ENCODE data around the gene SEPTIN1.
A peak's percentile ranks its signal among the peaks of the same experiment; 100 is the strongest.

Gene SEPTIN1

DNA sequence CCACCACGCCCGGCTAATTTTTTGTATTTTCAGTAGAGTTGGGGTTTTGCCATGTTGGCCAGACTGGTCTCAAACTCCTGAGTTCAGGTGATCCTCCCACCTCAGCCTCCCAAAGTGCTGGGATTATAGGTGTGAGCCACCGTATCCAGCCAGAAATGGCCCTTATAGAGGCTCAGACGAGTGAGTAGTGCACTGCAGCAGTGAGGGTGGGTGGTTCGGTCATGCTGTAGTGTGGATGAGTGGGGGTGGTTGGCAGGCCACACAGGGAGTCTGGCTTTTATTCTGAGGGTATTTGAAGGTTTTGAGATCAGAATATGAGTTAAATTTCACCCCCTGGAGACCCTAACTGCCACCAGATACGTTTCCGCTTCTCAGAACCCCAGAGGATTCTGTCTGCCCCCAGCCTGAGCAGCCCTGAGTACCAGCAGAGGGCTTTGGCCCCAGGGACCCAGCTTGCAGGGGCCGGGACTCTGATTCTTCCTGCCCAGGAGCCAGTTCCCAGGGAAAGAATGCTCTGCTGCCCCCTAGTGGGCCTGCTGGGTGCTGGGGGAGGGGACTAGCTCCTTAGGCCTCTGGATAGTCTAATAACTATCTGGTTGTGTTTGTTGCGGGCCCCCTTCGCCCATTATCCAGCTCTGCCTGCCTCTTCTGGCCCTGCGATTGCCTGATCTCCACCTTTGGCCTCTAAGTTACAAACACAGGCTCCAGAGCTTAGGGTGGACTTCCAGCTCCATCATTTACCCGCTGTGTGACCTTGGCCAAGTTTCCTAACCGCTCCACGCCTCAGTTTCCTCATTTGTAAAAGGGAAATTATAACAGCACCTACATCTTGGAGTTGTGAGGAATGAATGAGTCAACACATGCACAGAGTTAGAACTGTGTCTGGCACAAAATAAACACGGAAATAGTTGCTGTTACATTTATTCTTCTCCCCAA is 27.0 kb upstream of the SEPTIN1 start (continued):
- peak; percentile 84; the same call in 1 of the 2 replicates for TF ChIP-seq ZNF184 (tag by site-specific recombination; IDR thresholded peaks at IDR 0.05)
- TF ChIP-seq, protein P1, sequence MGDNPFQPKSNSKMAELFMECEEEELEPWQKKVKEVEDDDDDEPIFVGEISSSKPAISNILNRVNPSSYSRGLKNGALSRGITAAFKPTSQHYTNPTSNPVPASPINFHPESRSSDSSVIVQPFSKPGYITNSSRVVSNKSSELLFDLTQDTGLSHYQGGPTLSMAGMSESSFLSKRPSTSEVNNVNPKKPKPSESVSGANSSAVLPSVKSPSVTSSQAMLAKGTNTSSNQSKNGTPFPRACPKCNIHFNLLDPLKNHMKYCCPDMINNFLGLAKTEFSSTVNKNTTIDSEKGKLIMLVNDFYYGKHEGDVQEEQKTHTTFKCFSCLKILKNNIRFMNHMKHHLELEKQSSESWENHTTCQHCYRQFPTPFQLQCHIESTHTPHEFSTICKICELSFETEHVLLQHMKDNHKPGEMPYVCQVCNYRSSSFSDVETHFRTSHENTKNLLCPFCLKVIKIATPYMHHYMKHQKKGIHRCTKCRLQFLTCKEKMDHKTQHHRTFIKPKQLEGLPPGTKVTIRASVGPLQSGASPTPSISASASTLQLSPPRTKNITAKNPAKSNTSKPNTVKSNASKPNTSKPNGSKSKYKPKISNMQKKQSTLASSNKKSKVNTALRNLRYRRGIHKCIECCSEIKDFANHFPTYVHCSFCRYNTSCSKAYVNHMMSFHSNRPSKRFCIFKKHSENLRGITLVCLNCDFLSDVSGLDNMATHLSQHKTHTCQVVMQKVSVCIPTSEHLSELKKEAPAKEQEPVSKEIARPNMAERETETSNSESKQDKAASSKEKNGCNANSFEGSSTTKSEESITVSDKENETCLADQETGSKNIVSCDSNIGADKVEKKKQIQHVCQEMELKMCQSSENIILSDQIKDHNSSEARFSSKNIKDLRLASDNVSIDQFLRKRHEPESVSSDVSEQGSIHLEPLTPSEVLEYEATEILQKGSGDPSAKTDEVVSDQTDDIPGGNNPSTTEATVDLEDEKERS (tag by site-specific recombination; IDR thresholded peaks at IDR 0.05) = no peak
- no peak for TF ChIP-seq ZNF544 (tag by site-specific recombination; IDR thresholded peaks at IDR 0.05)
- TF ChIP-seq ZNF843 (tag by site-specific recombination; IDR thresholded peaks at IDR 0.05) = no peak
- TF ChIP-seq ZNF23 (tag by site-specific recombination; IDR thresholded peaks at IDR 0.05; ENCODE audit: borderline replicate concordance) = no peak
- no peak for TF ChIP-seq ZNF221 (tag by site-specific recombination; IDR thresholded peaks at IDR 0.05; ENCODE audit: borderline replicate concordance)
- TF ChIP-seq ZNF174 (tag by site-specific recombination; IDR thresholded peaks at IDR 0.05) = no peak
- TF ChIP-seq ZNF394 (tag by site-specific recombination; IDR thresholded peaks at IDR 0.05; ENCODE audit: borderline replicate concordance) = 0 out of 2 replicates have a peak, but pooled peaks have one; percentile 17
- TF ChIP-seq ZNF701 (tag by site-specific recombination; IDR thresholded peaks at IDR 0.05) = no peak
- TF ChIP-seq, protein P2, sequence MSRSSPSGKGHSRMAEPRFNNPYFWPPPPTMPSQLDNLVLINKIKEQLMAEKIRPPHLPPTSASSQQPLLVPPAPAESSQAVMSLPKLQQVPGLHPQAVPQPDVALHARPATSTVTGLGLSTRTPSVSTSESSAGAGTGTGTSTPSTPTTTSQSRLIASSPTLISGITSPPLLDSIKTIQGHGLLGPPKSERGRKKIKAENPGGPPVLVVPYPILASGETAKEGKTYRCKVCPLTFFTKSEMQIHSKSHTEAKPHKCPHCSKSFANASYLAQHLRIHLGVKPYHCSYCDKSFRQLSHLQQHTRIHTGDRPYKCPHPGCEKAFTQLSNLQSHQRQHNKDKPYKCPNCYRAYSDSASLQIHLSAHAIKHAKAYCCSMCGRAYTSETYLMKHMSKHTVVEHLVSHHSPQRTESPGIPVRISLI (tag by site-specific recombination; IDR thresholded peaks at IDR 0.05) = no peak
- no peak; the same call in 1 of the 2 replicates for TF ChIP-seq ZIC2 (tag by site-specific recombination; IDR thresholded peaks at IDR 0.05)
- TF ChIP-seq ZNF274 (IDR thresholded peaks at IDR 0.05; ENCODE audit: low read length) = no peak
- no peak for TF ChIP-seq ZNF274 (tag by site-specific recombination; IDR thresholded peaks at IDR 0.05; ENCODE audit: borderline replicate concordance)
- TF ChIP-seq ZNF416 (tag by site-specific recombination; IDR thresholded peaks at IDR 0.05) = no peak
- no peak for TF ChIP-seq ZNF138 (tag by site-specific recombination; IDR thresholded peaks at IDR 0.05; ENCODE audit: borderline replicate concordance)
- TF ChIP-seq, protein P3, sequence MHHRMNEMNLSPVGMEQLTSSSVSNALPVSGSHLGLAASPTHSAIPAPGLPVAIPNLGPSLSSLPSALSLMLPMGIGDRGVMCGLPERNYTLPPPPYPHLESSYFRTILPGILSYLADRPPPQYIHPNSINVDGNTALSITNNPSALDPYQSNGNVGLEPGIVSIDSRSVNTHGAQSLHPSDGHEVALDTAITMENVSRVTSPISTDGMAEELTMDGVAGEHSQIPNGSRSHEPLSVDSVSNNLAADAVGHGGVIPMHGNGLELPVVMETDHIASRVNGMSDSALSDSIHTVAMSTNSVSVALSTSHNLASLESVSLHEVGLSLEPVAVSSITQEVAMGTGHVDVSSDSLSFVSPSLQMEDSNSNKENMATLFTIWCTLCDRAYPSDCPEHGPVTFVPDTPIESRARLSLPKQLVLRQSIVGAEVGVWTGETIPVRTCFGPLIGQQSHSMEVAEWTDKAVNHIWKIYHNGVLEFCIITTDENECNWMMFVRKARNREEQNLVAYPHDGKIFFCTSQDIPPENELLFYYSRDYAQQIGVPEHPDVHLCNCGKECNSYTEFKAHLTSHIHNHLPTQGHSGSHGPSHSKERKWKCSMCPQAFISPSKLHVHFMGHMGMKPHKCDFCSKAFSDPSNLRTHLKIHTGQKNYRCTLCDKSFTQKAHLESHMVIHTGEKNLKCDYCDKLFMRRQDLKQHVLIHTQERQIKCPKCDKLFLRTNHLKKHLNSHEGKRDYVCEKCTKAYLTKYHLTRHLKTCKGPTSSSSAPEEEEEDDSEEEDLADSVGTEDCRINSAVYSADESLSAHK (tag by site-specific recombination; IDR thresholded peaks at IDR 0.05) = no peak
- peak; percentile 68 for TF ChIP-seq EGR2 (tag by site-specific recombination; IDR thresholded peaks at IDR 0.05; ENCODE audit: low read depth)
- 0 out of 2 replicates have a peak, but pooled peaks have one; percentile 29 for TF ChIP-seq REPIN1 (tag by site-specific recombination; IDR thresholded peaks at IDR 0.05; ENCODE audit: low read depth)
- TF ChIP-seq, protein P4, sequence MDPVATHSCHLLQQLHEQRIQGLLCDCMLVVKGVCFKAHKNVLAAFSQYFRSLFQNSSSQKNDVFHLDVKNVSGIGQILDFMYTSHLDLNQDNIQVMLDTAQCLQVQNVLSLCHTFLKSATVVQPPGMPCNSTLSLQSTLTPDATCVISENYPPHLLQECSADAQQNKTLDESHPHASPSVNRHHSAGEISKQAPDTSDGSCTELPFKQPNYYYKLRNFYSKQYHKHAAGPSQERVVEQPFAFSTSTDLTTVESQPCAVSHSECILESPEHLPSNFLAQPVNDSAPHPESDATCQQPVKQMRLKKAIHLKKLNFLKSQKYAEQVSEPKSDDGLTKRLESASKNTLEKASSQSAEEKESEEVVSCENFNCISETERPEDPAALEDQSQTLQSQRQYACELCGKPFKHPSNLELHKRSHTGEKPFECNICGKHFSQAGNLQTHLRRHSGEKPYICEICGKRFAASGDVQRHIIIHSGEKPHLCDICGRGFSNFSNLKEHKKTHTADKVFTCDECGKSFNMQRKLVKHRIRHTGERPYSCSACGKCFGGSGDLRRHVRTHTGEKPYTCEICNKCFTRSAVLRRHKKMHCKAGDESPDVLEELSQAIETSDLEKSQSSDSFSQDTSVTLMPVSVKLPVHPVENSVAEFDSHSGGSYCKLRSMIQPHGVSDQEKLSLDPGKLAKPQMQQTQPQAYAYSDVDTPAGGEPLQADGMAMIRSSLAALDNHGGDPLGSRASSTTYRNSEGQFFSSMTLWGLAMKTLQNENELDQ (tag by site-specific recombination; IDR thresholded peaks at IDR 0.05; ENCODE audit: low read depth) = no peak
- TF ChIP-seq KLF10 (tag by site-specific recombination; IDR thresholded peaks at IDR 0.05) = peak; percentile 72
- no peak for TF ChIP-seq OSR2 (tag by site-specific recombination; IDR thresholded peaks at IDR 0.05)
- TF ChIP-seq, protein P5, sequence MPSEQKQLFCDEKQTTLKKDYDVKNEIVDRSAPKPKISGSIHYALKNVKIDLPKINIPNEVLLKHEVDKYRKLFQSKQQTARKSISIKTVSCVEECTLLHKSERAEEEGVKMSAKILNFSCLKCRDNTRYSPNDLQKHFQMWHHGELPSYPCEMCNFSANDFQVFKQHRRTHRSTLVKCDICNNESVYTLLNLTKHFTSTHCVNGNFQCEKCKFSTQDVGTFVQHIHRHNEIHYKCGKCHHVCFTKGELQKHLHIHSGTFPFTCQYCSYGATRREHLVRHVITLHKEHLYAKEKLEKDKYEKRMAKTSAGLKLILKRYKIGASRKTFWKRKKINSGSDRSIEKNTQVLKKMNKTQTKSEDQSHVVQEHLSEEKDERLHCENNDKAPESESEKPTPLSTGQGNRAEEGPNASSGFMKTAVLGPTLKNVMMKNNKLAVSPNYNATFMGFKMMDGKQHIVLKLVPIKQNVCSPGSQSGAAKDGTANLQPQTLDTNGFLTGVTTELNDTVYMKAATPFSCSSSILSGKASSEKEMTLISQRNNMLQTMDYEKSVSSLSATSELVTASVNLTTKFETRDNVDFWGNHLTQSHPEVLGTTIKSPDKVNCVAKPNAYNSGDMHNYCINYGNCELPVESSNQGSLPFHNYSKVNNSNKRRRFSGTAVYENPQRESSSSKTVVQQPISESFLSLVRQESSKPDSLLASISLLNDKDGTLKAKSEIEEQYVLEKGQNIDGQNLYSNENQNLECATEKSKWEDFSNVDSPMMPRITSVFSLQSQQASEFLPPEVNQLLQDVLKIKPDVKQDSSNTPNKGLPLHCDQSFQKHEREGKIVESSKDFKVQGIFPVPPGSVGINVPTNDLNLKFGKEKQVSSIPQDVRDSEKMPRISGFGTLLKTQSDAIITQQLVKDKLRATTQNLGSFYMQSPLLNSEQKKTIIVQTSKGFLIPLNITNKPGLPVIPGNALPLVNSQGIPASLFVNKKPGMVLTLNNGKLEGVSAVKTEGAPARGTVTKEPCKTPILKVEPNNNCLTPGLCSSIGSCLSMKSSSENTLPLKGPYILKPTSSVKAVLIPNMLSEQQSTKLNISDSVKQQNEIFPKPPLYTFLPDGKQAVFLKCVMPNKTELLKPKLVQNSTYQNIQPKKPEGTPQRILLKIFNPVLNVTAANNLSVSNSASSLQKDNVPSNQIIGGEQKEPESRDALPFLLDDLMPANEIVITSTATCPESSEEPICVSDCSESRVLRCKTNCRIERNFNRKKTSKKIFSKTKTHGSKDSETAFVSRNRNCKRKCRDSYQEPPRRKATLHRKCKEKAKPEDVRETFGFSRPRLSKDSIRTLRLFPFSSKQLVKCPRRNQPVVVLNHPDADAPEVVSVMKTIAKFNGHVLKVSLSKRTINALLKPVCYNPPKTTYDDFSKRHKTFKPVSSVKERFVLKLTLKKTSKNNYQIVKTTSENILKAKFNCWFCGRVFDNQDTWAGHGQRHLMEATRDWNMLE (tag by site-specific recombination; conservative IDR thresholded peaks at IDR 0.05; ENCODE audit: low read depth) = no peak
- TF ChIP-seq ZNF624 (tag by site-specific recombination; IDR thresholded peaks at IDR 0.05) = no peak
- TF ChIP-seq ZFP41 (tag by site-specific recombination; IDR thresholded peaks at IDR 0.05; ENCODE audit: borderline replicate concordance) = no peak
- no peak for TF ChIP-seq ZNF596 (tag by site-specific recombination; IDR thresholded peaks at IDR 0.05)

Measured in HEK293 (cell line).